Liver (tissue), 9 donors: ENCODE results near the gene CNTN2. TPM values are rescaled to one million over a fixed set of nuclear protein-coding genes. Genes with fewer than 3 reads are reported as not detected.

Source experiments
- DNase-seq: peaks from one replicate; pipeline ENCODE4 v3.0.0-alpha.2; 2017; ENCODE audit warnings: low spot score
- H3K27ac ChIP-seq, 2 donors: one replicate each; pipeline ENCODE4 v1.7.0; 2013; ENCODE audit warnings: inconsistent platforms in 2 of 2, low read length in 2 of 2, control low read depth in 1 of 2, low read depth in 1 of 2, mild to moderate bottlenecking in 1 of 2
- H3K27me3 ChIP-seq, 4 donors: one replicate each; pipeline versions ENCODE4 v1.6.1 to v1.7.0; 2013; ENCODE audit warnings: low read length in 3 of 4, inconsistent platforms in 1 of 4, mild to moderate bottlenecking in 1 of 4, moderate library complexity in 1 of 4; ENCODE audit not compliant: control insufficient read depth in 4 of 4, insufficient read depth in 4 of 4
- H3K36me3 ChIP-seq, 4 donors: one replicate each; pipeline versions ENCODE4 v1.6.1 to v1.7.0; 2013; ENCODE audit warnings: low read length in 3 of 4, mild to moderate bottlenecking in 3 of 4, low read depth in 1 of 4, moderate library complexity in 1 of 4; ENCODE audit not compliant: control insufficient read depth in 4 of 4, insufficient read depth in 3 of 4
- H3K4me1 ChIP-seq, 4 donors: one replicate each; pipeline versions ENCODE4 v1.6.1 to v1.7.0; 2013; ENCODE audit warnings: low read length in 3 of 4, mild to moderate bottlenecking in 3 of 4, moderate library complexity in 1 of 4; ENCODE audit not compliant: control insufficient read depth in 4 of 4, insufficient read depth in 4 of 4
- H3K4me3 ChIP-seq, 3 donors: one replicate each; pipeline versions ENCODE4 v1.6.1 to v1.7.0; 2013; ENCODE audit warnings: low read length in 3 of 3, control low read depth in 1 of 3, low read depth in 1 of 3, mild to moderate bottlenecking in 1 of 3
- H3K9ac ChIP-seq, 2 donors: one replicate each; pipeline ENCODE4 v1.7.0; 2013; ENCODE audit warnings: low read length in 2 of 2, mild to moderate bottlenecking in 2 of 2, moderate library complexity in 2 of 2, control low read depth in 1 of 2, low read depth in 1 of 2
- H3K9me3 ChIP-seq, 4 donors: one replicate each; pipeline versions ENCODE4 v1.6.1 to v1.7.0; 2013; ENCODE audit warnings: low read length in 3 of 4; ENCODE audit not compliant: control insufficient read depth in 4 of 4
- EGR1 ChIP-seq, 2 donors: IDR thresholded peaks; 2 replicates each; pipeline ENCODE4 v1.6.1; 2016 to 2018; ENCODE audit warnings: antibody characterized with exemption in 2 of 2, low read depth in 2 of 2
- FOXA1 ChIP-seq: IDR thresholded peaks from 2 replicates; pipeline ENCODE4 v1.6.1; 2016; ENCODE audit warnings: antibody characterized with exemption
- FOXA2 ChIP-seq: IDR thresholded peaks from 2 replicates; pipeline ENCODE4 v1.6.1; 2016; ENCODE audit warnings: antibody characterized with exemption
- GABPA ChIP-seq, 2 donors: IDR thresholded peaks in 1 of 2; conservative IDR thresholded peaks in 1 of 2; 2 replicates each; pipeline ENCODE4 v1.6.1; 2016; ENCODE audit warnings: antibody characterized with exemption in 2 of 2, mild to moderate bottlenecking in 1 of 2, moderate library complexity in 1 of 2
- HNF4A ChIP-seq, 2 donors: conservative IDR thresholded peaks; 2 replicates each; pipeline ENCODE4 v1.6.1; 2016; ENCODE audit warnings: antibody characterized with exemption in 2 of 2, mild to moderate bottlenecking in 2 of 2
- HNF4G ChIP-seq: IDR thresholded peaks from 2 replicates; pipeline ENCODE4 v1.6.1; 2016; ENCODE audit warnings: antibody characterized with exemption
- JUND ChIP-seq, 2 donors: IDR thresholded peaks; 2 replicates each; pipeline ENCODE4 v1.6.1; 2016; ENCODE audit warnings: antibody characterized with exemption in 2 of 2
- NR2F2 ChIP-seq: IDR thresholded peaks from 2 replicates; pipeline ENCODE4 v1.6.1; 2016; ENCODE audit warnings: antibody characterized with exemption
- RAD21 ChIP-seq, 2 donors: IDR thresholded peaks; 2 replicates each; pipeline ENCODE4 v1.6.1; 2016; ENCODE audit warnings: antibody characterized with exemption in 2 of 2, mild to moderate bottlenecking in 2 of 2
- RXRA ChIP-seq, 2 donors: IDR thresholded peaks; 2 replicates each; pipeline ENCODE4 v1.6.1; 2017 to 2018; ENCODE audit warnings: antibody characterized with exemption in 2 of 2, mild to moderate bottlenecking in 1 of 2
- SP1 ChIP-seq: IDR thresholded peaks from 2 replicates; pipeline ENCODE4 v1.6.1; 2018; ENCODE audit warnings: antibody characterized with exemption, mild to moderate bottlenecking
- TAF1 ChIP-seq: conservative IDR thresholded peaks from 2 replicates; pipeline ENCODE4 v1.6.1; 2016; ENCODE audit warnings: antibody characterized with exemption, mild to moderate bottlenecking
- YY1 ChIP-seq: IDR thresholded peaks from 2 replicates; pipeline ENCODE4 v1.6.1; 2016; ENCODE audit warnings: antibody characterized with exemption, mild to moderate bottlenecking
- ZBTB33 ChIP-seq: IDR thresholded peaks from 2 replicates; pipeline ENCODE4 v1.6.1; 2016; ENCODE audit warnings: antibody characterized with exemption
- WGBS: extraction: QIAGEN DNeasy Blood & Tissue Kit; methylation state at CpG from one replicate; pipeline ENCODE4 v1.1.7; 2013; 5-methylcytosine and 5-hydroxymethylcytosine counted together
- polyA plus RNA-seq, 2 donors: library from polyadenylated mRNA; stranded (reverse) in 1 of 2; unstranded in 1 of 2; fragments of 200-250 nt in 1 of 2; fragments of >200 nt in 1 of 2; fragmentation: Nextera tagmentation in 1 of 2; extraction: Ambion mirVana in 1 of 2; gene quantifications; one replicate each; pipeline versions ENCODE4 v1.2.1 to v1.2.3, GENCODE V29; 2013 to 2015
- total RNA-seq, 2 donors: library from RNA; depleted of rRNA; stranded (reverse); fragments of >200 nt; gene quantifications; one replicate each; pipeline ENCODE4 v1.2.3, GENCODE V29; 2014
- TF ChIP-seq, protein P1 (sequence below): IDR thresholded peaks from 2 replicates; pipeline ENCODE4 v1.6.1; 2016; ENCODE audit warnings: antibody characterized with exemption
- TF ChIP-seq, protein P2 (sequence below): fragments of 150-350 bp; IDR thresholded peaks from 2 replicates; pipeline ENCODE4 v1.5.1; 2017; ENCODE audit warnings: improper control_type of control experiment, low read depth, low read length; ENCODE audit not compliant: missing input control
- TF ChIP-seq, protein P3 (sequence below): IDR thresholded peaks from 2 replicates; pipeline ENCODE4 v1.6.1; 2016; ENCODE audit warnings: antibody characterized with exemption
- donor health status: healthy.
- donor health status: healthy.
- donor health status: healthy.
- donor health status: healthy.
- donor health status: healthy.

The CNTN2 gene
- total and polyA plus RNA-seq, 4 donors: 0.05 to 0.25 (median 0.17) TPM

DNA sequence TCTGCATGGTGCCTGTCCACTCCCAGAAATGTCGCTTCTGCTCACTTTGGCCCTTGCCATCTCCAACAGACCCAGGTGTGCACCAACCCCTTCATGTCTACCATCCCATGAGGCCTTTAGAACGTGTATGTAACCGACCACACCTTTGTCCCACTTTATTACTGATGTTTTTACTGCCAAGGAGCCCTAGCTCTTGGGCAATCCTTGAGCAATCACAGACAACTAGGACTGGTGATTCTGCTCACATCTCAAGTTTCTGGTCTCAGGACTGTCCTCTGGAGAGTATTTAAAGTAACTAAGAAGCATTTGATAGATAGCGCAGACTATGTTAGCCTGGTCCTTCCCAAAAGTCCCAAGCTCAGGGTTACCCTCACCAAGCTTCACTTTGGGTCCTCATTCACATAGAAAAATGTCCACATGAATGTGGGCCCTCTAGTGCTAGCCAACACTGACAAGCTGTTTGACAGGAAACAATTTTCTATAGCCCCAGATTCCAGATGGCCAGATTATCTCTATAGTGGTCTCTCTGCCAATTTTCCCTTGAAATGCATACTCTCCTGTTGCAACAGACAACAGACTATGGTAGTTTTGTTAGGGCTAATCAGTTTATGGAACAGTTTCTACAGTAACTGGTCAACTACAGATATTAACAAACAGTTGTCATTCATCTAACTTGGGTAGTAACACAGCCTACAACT is 48.2 kb downstream of the CNTN2 start:
- Histone ChIP-seq H3K4me1 (no peaks in the 10 kb centered on the region), H3K27ac (no peak overlapping the region), H3K4me3 (no peak overlapping the region), H3K9ac (no peak overlapping the region), H3K9me3 (no peaks in the 10 kb centered on the region), H3K36me3 (peaks cover 11 to 74% (median 57%) of the 10 kb centered on the region in 4 donors), H3K27me3 (no peaks in the 10 kb centered on the region)
- DNase-seq: no peak
- 91% methylated on average over 4 of the region's 4 CpGs for WGBS
- no peak for TF ChIP-seq JUND (IDR thresholded peaks at IDR 0.05)
- no peak for TF ChIP-seq GABPA (IDR thresholded peaks at IDR 0.05 in 1 of 2, conservative IDR thresholded peaks at IDR 0.05 in 1 of 2)
- no peak for TF ChIP-seq NR2F2
- TF ChIP-seq HNF4G: no peak
- TF ChIP-seq HNF4A (conservative IDR thresholded peaks at IDR 0.05): no peak
- no peak for TF ChIP-seq YY1
- TF ChIP-seq, protein P1, sequence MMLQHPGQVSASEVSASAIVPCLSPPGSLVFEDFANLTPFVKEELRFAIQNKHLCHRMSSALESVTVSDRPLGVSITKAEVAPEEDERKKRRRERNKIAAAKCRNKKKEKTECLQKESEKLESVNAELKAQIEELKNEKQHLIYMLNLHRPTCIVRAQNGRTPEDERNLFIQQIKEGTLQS: no peak
- no peak for TF ChIP-seq FOXA2
- TF ChIP-seq, protein P2, sequence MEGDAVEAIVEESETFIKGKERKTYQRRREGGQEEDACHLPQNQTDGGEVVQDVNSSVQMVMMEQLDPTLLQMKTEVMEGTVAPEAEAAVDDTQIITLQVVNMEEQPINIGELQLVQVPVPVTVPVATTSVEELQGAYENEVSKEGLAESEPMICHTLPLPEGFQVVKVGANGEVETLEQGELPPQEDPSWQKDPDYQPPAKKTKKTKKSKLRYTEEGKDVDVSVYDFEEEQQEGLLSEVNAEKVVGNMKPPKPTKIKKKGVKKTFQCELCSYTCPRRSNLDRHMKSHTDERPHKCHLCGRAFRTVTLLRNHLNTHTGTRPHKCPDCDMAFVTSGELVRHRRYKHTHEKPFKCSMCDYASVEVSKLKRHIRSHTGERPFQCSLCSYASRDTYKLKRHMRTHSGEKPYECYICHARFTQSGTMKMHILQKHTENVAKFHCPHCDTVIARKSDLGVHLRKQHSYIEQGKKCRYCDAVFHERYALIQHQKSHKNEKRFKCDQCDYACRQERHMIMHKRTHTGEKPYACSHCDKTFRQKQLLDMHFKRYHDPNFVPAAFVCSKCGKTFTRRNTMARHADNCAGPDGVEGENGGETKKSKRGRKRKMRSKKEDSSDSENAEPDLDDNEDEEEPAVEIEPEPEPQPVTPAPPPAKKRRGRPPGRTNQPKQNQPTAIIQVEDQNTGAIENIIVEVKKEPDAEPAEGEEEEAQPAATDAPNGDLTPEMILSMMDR: no peak
- no peak for TF ChIP-seq TAF1
- no peak for TF ChIP-seq FOXA1
- TF ChIP-seq, protein P3, sequence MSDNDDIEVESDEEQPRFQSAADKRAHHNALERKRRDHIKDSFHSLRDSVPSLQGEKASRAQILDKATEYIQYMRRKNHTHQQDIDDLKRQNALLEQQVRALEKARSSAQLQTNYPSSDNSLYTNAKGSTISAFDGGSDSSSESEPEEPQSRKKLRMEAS: no peak
- no peak for TF ChIP-seq ZBTB33
- TF ChIP-seq SP1: no peak
- no peak for TF ChIP-seq EGR1 (IDR thresholded peaks at IDR 0.05; ENCODE audit: low read depth in 2 of 2)
- TF ChIP-seq RAD21 (IDR thresholded peaks at IDR 0.05): no peak
- no peak for TF ChIP-seq RXRA (IDR thresholded peaks at IDR 0.05)

- Histone ChIP-seq H3K36me3 (peaks cover 16 to 88% (median 68%) of the 10 kb centered on the region in 4 donors), H3K9ac (no peak overlapping the region), H3K27me3 (no peaks in the 10 kb centered on the region), H3K4me1 (no peaks in the 10 kb centered on the region), H3K27ac (no peak overlapping the region), H3K9me3 (no peaks in the 10 kb centered on the region), H3K4me3 (no peak overlapping the region)
- TF ChIP-seq RXRA (IDR thresholded peaks at IDR 0.05): no peak
- peak in 1 of 2 donors; percentile 6 for TF ChIP-seq HNF4A (conservative IDR thresholded peaks at IDR 0.05)
- TF ChIP-seq FOXA2: no peak
- TF ChIP-seq EGR1 (IDR thresholded peaks at IDR 0.05; ENCODE audit: low read depth in 2 of 2): no peak
- peak; percentile 12 for TF ChIP-seq HNF4G
- no peak for DNase-seq
Measured at GRCh38 chr1:205095422-205095821, 52.4 kb downstream of the CNTN2 start.
